GM19025 (cell line): ENCODE measurements around the gene FSCN2.

Experiments
- ATAC-seq: cut with Tn5 transposase; IDR thresholded peaks from one replicate; pipeline ENCODE4 v1.9.1; 2021; ENCODE audit warnings: mild to moderate bottlenecking, low read depth, moderate library complexity; ENCODE audit not compliant: unreplicated experiment

Gene FSCN2

GRCh38 chr17:81552244-81553017, 24.3 kb downstream of the FSCN2 start, which contains the start of gene FAAP100:
FAAP100 (minus strand) TSS chr17:81552353; CDS start chr17:81552330, 23 bp downstream.
- peak; percentile 47 for ATAC-seq

GRCh38 chr17:81553018-81553615, 24.9 kb downstream of the FSCN2 start:
- ATAC-seq: peak; percentile 33

- ATAC-seq: no peak
Measured at GRCh38 chr17:81553616-81554181, 25.5 kb downstream of the FSCN2 start.

GRCh38 chr17:81556175-81556691, 28.1 kb downstream of the FSCN2 start:
- ATAC-seq: no peak

- ATAC-seq: no peak
Measured at GRCh38 chr17:81556863-81557262, 28.7 kb downstream of the FSCN2 start.

GRCh38 chr17:81557276-81558114, 29.3 kb downstream of the FSCN2 start:
- ATAC-seq: no peak

GRCh38 chr17:81558115-81558468, 29.9 kb downstream of the FSCN2 start:
- no peak for ATAC-seq

GRCh38 chr17:81558941-81559806, 31.0 kb downstream of the FSCN2 start:
- ATAC-seq: no peak

GRCh38 chr17:81561494-81561885, 33.3 kb downstream of the FSCN2 start:
- ATAC-seq: no peak

- ATAC-seq: no peak
Measured at GRCh38 chr17:81563861-81564586, 35.8 kb downstream of the FSCN2 start.

- ATAC-seq: no peak
Measured at GRCh38 chr17:81564778-81565177, 36.6 kb downstream of the FSCN2 start.

GRCh38 chr17:81565231-81565630, 37.1 kb downstream of the FSCN2 start:
- no peak for ATAC-seq

GRCh38 chr17:81566461-81567126, 38.4 kb downstream of the FSCN2 start:
- no peak for ATAC-seq

GRCh38 chr17:81567191-81567590, 39.0 kb downstream of the FSCN2 start:
- ATAC-seq: no peak

GRCh38 chr17:81568416-81568815, 40.2 kb downstream of the FSCN2 start:
- ATAC-seq: no peak

- ATAC-seq: no peak
Measured at GRCh38 chr17:81569986-81570514, 41.9 kb downstream of the FSCN2 start.

- no peak for ATAC-seq
Measured at GRCh38 chr17:81570964-81571363, 42.8 kb downstream of the FSCN2 start.

GRCh38 chr17:81572563-81573168, 44.5 kb downstream of the FSCN2 start:
- ATAC-seq: no peak
